ENCODE measurements around the gene P2RX3.
"Not testable (repeated sequence)": the region's sequence is repeated elsewhere in the genome, so short reads cannot be mapped to it uniquely, and the experiment has no call there.

P2RX3 gene

DNA sequence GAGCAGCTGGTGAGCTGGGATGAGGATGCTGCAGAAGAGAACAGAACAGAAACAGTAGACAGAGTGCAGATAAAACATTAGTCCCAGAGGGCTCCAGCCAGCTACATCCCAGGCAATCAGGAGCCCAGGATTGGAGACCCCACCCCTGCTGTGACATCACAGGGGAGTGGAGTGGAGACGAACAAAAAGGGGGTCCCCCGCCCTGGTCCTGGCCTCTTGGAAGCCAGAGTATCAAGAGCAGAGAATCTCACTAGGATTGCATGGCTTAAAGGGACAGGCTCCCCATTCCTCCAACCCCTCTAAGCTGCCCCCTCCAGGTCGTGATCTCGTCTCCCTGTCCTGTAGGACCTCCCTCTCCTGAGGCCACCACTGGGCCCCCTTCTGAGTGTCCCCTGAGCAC lies at the start of gene P2RX3:
P2RX3 (plus strand) TSS at position 211 of the 400 bp plus-strand sequence. CDS start 199 bp downstream, outside the sequence.
- DNase-seq (ENCODE audit: low read depth in 2 of 2, low spot score in 1 of 2), result no peak

DNA sequence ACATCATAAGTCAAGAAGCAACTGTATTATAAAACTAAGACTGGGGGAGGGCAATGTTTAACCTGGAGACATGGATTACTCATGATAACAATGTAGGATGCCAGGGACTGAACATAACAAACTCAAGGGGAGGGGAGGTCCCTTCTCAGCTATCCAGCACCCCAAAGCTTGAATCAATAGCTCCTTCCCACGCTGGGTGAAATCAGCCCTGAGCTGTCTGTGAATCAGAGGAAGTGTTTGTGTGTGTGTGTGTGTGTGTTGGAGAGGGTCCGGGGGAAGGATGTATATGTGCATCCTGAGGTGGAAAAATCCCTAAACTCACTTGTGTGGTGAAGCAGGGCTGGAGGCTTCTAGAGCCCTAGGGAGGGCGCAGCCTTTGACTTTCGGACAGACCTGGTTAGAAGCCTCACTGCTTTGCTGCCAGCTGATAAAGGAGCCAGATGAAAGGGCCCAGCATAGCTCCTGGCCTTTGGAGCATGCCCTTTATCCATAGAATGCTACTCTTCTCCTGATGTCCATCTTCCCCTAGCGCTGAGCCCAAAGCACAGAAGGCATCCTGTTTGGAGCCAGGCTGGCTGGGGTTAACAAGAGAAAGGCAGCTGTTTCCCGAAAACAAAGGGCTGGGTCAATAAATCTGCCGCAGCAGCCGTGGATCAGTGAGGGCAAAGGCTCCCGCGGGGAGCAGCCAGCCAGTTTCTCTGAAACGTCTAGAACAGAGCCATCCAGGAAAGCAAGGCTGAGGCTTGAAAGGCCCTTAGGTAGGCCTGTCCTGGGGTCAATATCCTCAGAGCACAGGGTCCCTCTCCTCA lies 49.2 kb upstream of the P2RX3 start:
- no peak for DNase-seq (ENCODE audit: low read depth in 2 of 2, low spot score in 1 of 2)

DNA sequence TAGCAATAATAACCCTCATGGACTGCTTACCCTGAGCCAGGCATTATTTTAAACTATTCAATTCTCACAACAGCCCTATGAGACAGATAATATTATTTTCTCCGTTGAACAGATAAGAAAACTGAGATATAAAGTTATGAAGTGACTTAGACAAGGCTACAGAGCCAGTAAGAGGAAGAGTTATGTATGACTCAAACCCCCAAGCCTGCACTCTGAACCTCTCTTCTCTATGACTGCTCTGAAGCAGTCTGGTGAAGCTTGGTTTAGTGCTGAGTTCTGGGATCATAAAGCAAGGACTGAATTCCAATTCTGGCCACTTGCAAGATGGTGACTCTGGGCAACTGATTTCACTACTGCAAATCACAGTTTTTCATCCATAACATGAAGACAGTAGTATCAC lies 47.9 kb upstream of the P2RX3 start:
- no peak for DNase-seq (ENCODE audit: low read depth in 2 of 2, low spot score in 1 of 2)

DNA sequence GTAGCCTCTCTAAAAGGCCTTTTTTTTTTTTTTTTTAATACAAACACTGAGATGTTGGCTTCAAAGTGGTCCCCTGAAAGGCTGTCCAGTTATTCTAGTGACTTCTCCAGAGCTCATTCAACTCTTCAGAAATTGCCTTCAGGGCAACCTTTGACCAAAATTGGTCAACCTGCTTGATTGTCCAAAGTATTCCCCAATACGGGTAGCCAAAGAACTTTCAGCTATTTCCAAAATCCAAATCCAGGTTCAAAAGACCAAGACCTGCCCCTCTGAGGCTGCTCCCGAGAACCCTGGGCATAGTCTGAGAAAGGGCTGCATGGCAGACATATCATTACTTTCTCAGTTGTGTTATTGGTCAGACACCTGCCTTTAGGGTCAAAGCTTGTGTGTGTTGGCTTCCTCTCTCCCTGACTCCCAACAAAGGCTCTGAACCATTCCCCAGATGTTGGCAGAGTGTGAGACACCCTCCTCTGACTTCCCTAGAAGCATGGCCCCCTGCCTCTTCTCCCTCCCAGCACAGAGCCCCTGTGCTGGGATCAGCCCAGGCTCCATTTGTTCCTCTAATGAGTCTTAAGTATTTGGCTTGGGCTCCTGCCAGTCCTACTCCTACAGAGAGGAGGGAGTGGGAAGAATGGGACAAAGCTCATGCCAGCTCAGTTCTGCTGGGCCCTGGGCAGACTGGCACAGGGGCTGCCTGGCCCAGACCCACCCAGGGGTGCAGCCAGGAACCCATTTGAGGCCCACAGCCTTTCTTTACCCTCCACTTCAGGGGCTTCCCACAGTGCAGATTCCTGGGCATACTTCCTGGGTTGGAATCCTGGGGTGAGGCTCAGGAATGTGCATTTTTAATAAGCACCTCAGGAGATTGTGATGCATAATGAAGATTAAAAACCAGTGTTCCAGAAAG lies 43.7 kb upstream of the P2RX3 start:
- no peak for DNase-seq (ENCODE audit: low read depth in 2 of 2, low spot score in 1 of 2)

DNA sequence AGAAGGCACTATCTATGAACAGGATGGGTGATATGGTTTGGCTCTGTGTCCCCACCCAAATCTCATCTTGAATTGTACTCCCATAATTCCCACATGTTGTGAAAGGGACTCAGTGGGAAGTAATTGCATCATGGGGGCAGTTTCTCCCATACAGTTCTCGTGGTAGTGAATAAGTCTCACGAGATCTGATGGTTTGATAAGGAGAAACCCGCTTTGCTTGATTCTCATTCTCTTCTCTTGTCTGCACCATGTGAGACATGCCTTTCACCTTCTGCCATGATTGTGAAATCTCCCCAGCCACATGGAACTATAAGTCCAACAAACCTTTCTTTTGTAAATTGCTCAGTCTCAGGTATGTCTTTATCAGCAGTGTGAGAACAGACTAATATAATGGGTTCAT lies 41.9 kb upstream of the P2RX3 start:
- DNase-seq (ENCODE audit: low read depth in 2 of 2, low spot score in 1 of 2), result not testable (repeated sequence)

DNA sequence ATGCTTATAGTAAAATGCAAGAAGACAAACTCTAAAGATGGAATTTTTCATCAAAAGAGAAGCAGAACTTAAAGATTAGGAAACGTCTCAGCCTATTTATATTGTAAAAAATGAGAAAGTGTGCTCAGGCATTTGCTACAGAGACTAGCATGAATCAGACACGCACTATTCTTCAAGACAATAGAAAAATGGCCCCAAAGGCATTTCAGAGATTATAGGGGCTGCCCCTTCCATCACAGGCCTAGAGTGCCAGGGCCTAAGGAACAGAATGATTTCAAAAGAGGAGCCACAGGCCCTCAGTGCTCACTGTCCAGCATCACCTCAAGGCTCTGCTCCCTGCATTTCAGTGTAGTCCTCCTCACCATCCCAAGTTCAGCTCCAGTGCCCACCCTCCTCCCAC lies 40.9 kb upstream of the P2RX3 start:
- no peak for DNase-seq (ENCODE audit: low read depth in 2 of 2, low spot score in 1 of 2)

DNA sequence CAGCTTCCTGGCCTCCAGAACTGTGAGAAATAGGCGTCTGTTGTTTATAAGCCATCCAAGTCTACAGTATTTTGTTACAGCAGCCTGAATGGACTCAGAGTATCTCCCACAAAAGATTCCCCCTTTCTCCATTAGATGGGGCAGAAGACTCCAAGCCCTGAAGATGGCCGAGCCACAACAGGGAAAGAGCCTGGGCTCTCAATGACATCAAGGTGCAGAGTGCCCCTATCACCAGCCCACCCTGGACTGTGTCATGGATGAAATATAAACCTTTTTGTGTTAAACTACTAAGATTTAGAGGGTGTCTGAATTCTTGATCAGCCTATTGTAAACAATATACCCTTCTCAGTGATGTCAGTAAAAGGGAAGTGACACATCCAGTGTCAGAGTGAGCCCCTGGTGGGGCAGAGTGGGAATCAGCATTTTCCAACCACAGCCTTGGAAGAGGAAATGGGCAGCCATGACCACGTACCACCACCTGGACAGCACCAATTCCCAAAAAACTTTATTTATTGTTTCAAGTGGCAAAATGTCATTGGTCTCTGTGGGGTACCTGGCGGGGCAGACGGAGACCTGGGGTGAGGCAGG lies 38.9 kb upstream of the P2RX3 start:
- no peak for DNase-seq (ENCODE audit: low read depth in 2 of 2, low spot score in 1 of 2)

DNA sequence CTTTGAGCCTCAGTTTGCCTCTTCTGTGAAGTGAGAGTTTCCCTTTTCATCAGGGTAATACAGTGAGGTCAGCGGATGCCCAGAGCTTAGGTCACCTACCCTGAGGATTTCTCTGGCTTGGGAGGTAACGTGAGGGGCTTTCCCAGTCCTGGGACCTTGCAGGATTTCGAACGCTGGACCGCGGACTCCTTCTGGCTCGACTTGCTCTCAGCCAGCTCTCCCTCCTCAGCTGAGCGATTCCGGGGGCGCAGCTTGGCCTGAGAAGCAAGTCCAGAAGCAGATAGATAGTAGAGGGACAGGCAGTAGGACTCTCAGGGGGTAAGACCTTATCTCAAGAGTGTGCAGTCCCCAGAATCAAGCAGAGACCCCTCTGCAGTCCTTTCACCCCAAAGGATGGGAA lies 37.4 kb upstream of the P2RX3 start:
- no peak for DNase-seq (ENCODE audit: low read depth in 2 of 2, low spot score in 1 of 2)

DNA sequence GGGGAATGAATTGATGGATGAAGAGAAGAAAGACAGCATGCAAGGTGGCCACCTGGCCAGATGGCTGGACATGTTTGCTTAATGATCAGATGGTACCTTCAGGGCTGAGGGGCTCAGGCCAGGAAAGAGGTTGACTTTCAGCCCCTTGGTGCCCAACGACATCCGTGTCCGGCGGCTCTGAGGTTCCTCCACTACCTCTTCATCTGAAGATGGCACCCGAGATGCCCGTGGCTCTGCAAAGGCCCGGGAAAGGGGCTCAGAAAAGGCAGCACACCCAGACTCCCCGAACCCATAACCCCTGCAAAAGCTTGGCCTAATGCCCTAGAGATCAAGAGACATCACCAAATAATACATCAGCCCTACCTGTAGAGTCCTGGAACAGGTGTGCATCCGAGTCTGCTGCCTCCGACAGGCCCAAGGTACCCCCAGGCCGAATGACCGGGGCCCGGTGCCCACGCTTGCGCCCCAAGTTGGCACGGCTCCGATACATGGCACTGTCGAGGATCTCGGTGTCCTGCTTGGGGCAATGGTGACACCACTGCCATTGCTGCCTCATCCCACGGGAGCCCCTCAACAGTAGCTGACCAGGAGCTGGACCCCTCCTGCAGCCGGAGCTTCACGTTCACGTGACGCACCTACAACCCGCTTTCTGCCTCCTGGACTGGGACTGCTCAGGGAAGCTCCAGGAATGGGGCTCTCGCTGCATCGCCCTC lies 36.3 kb upstream of the P2RX3 start:
- no peak for DNase-seq (ENCODE audit: low read depth in 2 of 2, low spot score in 1 of 2)

DNA sequence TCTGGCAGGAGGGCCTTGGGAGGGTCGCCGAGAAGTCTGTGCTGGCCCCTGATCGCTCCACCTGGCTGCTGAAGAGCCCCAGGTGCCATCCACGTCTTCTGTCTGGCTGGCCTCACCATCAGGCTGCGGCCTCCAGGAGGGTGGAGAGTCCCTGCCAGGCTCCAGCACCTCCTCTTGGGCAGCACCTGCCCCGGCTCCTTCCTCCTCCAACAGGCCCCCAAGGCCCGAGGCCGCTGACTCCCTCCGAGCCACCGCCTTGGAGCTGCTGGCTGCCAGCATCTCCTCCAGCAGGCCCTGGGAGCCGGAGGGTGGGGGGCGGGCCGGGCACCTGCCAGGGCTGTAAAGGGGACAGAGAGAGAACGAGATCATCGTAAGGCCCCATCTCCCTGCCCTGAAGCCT lies 35.7 kb upstream of the P2RX3 start:
- no peak for DNase-seq (ENCODE audit: low read depth in 2 of 2, low spot score in 1 of 2)

DNA sequence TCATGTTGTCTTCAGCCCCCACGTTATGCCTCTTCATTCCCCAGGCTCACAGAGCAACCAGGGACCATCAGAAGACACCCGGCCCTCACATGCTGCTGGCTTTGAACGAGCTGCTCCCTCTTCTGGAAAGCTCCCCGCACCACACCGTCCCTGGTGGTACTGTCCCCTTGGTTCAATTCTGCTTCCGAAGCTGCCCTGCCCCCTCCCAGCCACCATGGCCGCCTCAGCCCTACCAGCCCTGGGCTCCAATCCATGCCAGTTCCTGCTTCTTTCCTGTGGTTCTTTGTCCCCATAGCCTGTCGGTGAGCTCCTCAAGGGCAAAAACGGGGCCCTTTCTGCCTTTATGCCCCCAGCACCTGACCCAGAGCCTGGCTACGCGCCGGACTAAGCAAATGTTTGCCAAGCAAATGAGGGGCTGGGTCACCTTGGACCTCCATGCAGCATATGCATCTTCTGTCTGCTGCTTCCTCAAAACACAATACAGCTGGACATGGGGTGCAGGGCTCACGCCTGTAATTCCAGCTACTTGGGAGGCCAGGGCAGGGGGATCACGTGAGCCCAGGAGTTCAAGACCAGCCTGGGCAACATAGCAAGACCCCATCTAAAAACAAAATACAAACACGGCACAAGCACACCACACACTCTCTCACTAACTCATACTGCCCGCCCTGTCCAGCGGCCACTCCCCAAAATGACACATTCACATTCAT lies 34.7 kb upstream of the P2RX3 start:
- no peak for DNase-seq (ENCODE audit: low read depth in 2 of 2, low spot score in 1 of 2)

DNA sequence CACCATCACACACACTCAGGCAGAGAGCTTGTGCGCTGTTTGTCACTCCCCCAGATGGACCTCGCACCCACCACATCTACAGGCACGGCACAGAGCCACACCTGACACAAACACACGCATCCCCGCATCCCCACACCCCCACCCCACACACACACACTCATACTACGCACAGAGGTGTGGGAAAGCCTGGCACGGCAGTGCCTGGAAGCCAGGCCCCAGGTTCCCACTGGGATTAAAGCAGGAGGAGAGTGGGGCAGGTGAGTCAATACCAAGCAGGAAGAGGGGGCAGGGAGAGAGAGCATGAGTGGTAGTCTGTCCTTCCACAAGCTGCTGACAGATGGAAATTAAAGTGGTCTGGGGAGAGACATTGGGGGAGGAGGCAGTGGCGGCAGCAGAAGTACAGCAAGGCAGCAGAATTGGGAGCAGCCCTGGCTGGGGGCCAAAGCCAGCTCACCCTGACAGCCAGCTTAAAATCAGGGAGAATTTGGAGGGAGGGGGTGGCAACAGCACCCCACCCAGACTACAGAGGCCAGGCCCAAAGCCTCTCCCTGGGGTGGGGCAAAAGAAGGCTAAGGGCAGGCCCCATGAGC lies 34.1 kb upstream of the P2RX3 start:
- DNase-seq (ENCODE audit: low read depth in 2 of 2, low spot score in 1 of 2), result no peak

DNA sequence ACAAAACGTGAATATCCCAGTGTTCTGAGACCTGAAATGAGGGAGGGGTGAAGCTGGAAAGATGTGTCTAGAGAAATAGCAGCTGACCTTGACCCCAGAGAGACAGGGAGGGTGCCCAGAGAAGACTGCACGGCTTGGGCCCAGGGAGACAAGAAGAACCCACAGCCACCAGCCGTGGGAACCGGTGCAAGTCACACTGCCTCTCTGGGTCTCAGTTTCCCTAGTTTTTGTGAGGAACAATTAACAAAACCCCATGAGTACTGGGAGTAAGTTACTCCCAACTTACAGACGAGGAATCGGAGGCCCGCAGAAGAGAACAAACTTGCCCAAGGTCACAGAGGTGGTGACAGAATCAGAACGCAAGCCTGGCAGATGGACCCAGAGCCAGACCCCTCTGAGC lies 32.6 kb upstream of the P2RX3 start:
- no peak for DNase-seq (ENCODE audit: low read depth in 2 of 2, low spot score in 1 of 2)

DNA sequence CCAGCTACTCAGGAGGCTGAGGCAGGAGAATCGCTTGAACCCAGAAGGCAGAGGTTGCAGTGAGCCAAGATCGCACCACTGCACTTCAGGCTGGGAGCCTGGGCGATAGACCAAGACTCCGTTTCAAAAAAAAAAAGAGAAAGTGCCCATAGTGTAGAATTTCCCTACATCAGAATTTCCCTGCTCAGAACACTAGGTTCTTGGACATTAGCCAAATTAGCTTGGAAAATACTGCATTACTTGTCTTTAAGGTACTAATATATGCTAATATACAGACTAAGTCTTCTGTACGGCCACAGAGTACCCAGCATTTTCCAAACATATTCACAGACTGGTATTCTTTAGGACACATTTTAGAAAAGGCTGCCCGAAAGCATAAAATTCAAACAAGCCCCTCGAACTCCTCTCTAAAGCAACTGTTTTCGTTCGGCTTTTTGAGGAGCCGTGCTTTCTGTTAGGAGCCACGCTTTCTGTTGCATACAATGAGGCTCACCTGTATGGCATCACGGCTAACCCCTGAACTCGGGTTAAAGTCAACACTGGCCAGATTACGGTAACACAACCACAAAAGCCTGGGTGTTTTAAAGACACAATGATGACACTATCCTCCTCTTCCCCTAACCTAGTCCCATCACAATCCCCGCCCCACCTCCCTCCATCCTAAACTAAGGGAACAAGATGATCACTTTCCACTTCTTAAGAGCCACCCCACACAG lies 31.8 kb upstream of the P2RX3 start:
- DNase-seq (ENCODE audit: low read depth in 2 of 2, low spot score in 1 of 2), result no peak

DNA sequence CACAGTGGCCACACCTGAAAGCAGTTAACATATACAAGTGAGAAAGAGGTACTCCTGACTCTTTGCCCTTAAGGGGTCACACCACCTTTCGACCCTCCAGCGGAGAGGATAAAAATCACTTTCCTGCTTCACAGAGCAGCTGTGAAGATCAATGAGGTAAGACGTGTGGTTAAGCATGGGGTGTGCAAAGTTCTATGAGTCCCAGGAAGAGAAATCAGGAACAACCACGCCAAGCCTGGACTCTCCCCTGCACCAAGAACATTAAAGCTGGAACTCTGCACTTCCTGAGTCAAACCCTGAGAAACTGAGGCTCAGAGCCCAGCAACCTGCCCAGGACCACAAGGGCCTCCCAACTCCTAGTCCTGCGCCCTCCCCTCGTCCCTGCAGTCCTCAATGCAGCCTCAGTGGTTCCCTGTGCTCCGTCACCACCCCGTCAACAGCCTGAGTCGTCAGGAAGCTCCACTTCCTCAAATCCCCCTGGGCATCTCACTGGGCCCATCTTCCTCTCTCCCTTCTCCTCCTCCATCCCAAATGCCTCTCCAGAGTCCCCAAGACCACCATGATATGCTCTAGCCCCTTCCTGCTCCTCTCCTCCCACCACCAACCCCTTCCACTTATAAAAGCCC lies 31.1 kb upstream of the P2RX3 start:
- DNase-seq (ENCODE audit: low read depth in 2 of 2, low spot score in 1 of 2), result no peak

DNA sequence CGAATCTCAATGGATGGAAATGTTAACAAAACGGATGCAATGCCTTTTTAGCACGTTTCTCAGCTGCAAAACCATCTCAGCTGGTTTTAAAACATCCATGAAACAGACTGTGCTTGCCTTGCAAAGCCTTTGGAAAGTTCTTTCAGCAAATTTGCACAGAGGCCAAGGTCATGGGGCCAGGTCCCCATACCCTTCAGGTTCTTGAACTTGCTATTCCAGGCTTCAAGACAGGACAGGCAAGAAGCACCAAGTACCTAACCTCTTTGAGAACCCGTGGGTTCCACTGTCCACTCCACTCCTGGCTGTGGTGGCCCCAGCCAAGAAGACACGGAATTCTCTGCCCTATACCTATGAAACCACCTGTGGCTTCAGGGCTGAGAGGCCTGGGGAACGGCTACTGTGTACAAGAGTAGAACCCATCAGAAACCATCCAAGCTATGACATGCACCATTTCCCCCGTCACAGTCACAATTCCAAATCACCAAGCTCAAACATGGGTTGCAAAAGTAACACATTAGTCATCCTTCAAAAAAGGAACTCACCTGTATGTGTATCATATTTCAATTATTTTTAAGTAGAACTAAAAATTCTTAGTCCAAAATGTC lies 30.4 kb upstream of the P2RX3 start:
- DNase-seq (ENCODE audit: low read depth in 2 of 2, low spot score in 1 of 2), result no peak

DNA sequence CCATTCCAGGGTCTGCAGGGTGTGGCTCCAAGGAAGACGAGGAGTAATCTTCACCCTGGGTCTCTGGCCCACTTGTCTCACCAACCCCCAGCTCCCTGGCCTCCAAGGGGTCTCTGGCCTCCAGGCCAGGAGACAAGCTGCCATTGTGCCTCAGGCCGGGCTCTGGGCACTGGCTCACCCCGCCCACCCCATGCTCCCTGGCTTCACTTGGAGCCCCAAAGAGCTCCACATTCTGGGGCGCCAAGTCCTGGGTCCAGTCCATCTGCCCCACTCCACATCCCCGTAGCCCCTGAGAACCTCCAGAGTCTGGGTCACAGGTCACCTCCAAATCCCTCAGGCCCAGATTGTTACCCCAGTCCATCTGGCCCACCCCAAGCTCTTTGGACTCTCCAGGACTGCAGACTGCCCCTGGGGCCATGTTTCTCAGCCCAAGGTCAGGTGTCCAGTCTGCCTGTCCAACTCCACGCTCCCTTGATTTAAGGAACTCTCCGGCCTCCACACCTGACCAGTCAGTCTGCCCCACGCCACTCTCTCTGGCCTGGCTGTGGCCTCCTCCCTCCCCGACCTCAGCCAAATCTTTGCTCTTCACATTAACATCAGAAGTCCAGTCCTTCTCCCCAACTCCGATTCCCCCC lies 29.6 kb upstream of the P2RX3 start:
- DNase-seq (ENCODE audit: low read depth in 2 of 2, low spot score in 1 of 2), result no peak

All from stimulated activated CD8-positive, alpha-beta memory T cell treated with anti-CD3 and anti-CD28 coated beads, Interleukin-4, amount 100 ng/mL, for 1 hour (primary cell).